Astrocyte (in vitro differentiated cells and primary cell): ENCODE measurements around the gene GSG1L. TPM values are rescaled to one million over a fixed set of nuclear protein-coding genes. Genes with fewer than 3 reads are reported as not detected.

Source experiments
- DNase-seq: peaks from one replicate; pipeline ENCODE4 v3.0.0-alpha.2; 2010; ENCODE audit warnings: low read depth
- FAIRE-seq: peaks from 2 replicates; lab custom pipeline; 2011; peaks lifted over from hg19 to GRCh38; lab: Jason Lieb, UNC
- H2AFZ ChIP-seq: 2 replicates; pipeline ENCODE4 v1.6.0; 2012; ENCODE audit warnings: low read depth, low read length, inconsistent platforms
- H3K27ac ChIP-seq: 2 replicates; pipeline ENCODE4 v1.5.1; 2011; ENCODE audit warnings: low read depth, low read length, inconsistent platforms
- H3K27me3 ChIP-seq: 2 replicates; pipeline ENCODE4 v1.6.0; 2011; ENCODE audit warnings: low read length, inconsistent platforms; ENCODE audit not compliant: insufficient read depth
- H3K36me3 ChIP-seq: 2 replicates; pipeline ENCODE4 v1.5.1; 2011; ENCODE audit warnings: low read length, inconsistent platforms; ENCODE audit not compliant: insufficient read depth
- H3K4me1 ChIP-seq: 2 replicates; pipeline ENCODE4 v1.5.1; 2011; ENCODE audit warnings: low read length, inconsistent platforms; ENCODE audit not compliant: insufficient read depth
- H3K4me2 ChIP-seq: 2 replicates; pipeline ENCODE4 v1.6.0; 2012; ENCODE audit warnings: low read length, inconsistent platforms
- H3K4me3 ChIP-seq: 2 replicates; pipeline ENCODE4 v1.5.1; 2011; ENCODE audit warnings: low read depth, mild to moderate bottlenecking, low read length, inconsistent platforms; ENCODE audit not compliant: insufficient read depth
- H3K79me2 ChIP-seq: 2 replicates; pipeline ENCODE4 v1.6.0; 2012; ENCODE audit warnings: mild to moderate bottlenecking, low read length, inconsistent platforms; ENCODE audit not compliant: insufficient read depth
- H3K9ac ChIP-seq: 2 replicates; pipeline ENCODE4 v1.6.0; 2012; ENCODE audit warnings: mild to moderate bottlenecking, low read length, inconsistent platforms
- H3K9me3 ChIP-seq: 2 replicates; pipeline ENCODE4 v1.5.1; 2012; ENCODE audit warnings: low read depth, mild to moderate bottlenecking, low read length, inconsistent platforms; ENCODE audit not compliant: insufficient read depth
- H4K20me1 ChIP-seq: 2 replicates; pipeline ENCODE4 v1.6.0; 2012; ENCODE audit warnings: low read length, inconsistent platforms; ENCODE audit not compliant: insufficient read depth
- H3K27ac Mint-ChIP-seq: one replicate; pipeline ENCODE4 v1.8.0; 2021; ENCODE audit warnings: mild to moderate bottlenecking, mixed read lengths; ENCODE audit not compliant: unreplicated experiment
- H3K27me3 Mint-ChIP-seq: one replicate; pipeline ENCODE4 v1.8.0; 2021; ENCODE audit warnings: low read depth, mixed read lengths; ENCODE audit not compliant: unreplicated experiment
- H3K36me3 Mint-ChIP-seq: one replicate; pipeline ENCODE4 v1.8.0; 2021; ENCODE audit warnings: low read depth, mixed read lengths; ENCODE audit not compliant: unreplicated experiment
- H3K4me1 Mint-ChIP-seq: one replicate; pipeline ENCODE4 v1.8.0; 2021; ENCODE audit warnings: low read depth, mixed read lengths; ENCODE audit not compliant: unreplicated experiment
- H3K4me3 Mint-ChIP-seq: one replicate; pipeline ENCODE4 v1.8.0; 2021; ENCODE audit warnings: mild to moderate bottlenecking, moderate library complexity, mixed read lengths; ENCODE audit not compliant: unreplicated experiment
- H3K9me3 Mint-ChIP-seq: one replicate; pipeline ENCODE4 v1.8.0; 2021; ENCODE audit warnings: mild to moderate bottlenecking, mixed read lengths; ENCODE audit not compliant: unreplicated experiment
- CTCF ChIP-seq: IDR thresholded peaks from 2 replicates; pipeline ENCODE4 v1.5.1; 2011; ENCODE audit warnings: low read depth, mild to moderate bottlenecking, inconsistent platforms, low read length, moderate library complexity; ENCODE audit not compliant: insufficient read depth
- EZH2 ChIP-seq: IDR thresholded peaks from 2 replicates; pipeline ENCODE4 v1.6.1; 2012; ENCODE audit warnings: mild to moderate bottlenecking, low read length, inconsistent platforms; ENCODE audit not compliant: insufficient read depth
- total RNA-seq: library from RNA; stranded (reverse); gene quantifications from 2 replicates; pipeline ENCODE4 v1.2.1, GENCODE V29; 2021

Gene GSG1L
- total RNA-seq, 1 donor from 2014 or later, result not detected

DNA sequence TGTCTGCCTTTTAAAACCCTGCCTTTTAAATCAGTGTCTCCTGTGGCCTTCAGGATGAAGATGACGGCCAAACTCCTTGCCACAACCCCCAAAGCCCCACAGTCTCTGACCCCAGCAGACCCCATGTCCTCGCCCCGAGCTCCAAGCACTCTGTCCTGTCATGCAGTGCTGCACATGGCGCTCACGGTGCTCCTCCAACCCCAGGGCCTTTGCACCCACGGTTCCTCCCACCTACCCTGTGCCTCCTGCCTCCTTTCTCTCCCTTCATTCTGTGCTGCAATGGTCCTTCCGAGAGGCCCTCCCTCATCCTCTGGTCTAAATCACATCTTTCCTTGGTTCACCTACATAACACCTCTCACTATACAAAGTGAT is 278.2 kb downstream of the GSG1L start:
- Mint-ChIP-seq H3K4me1 (no peaks in the 10 kb centered on the region), H3K4me3 (no peak overlapping the region), H3K36me3 (no peaks in the 10 kb centered on the region), H3K27me3 (peaks cover 7% of the 10 kb centered on the region), H3K27ac (no peak overlapping the region), H3K9me3 (no peaks in the 10 kb centered on the region)
- FAIRE-seq (no peak), DNase-seq (no peak)
- Histone ChIP-seq H2AFZ (no peak overlapping the region), H3K79me2 (no peaks in the 10 kb centered on the region), H3K27me3 (no peaks in the 10 kb centered on the region), H3K9ac (no peak overlapping the region), H3K27ac (no peak overlapping the region), H3K4me1 (peaks cover 10% of the 10 kb centered on the region), H3K4me2 (no peak overlapping the region), H3K9me3 (no peaks in the 10 kb centered on the region), H3K36me3 (no peaks in the 10 kb centered on the region), H4K20me1 (no peaks in the 10 kb centered on the region), H3K4me3 (no peak overlapping the region)
- no peak for TF ChIP-seq EZH2
- TF ChIP-seq CTCF, result no peak

GRCh38 chr16:27784351-27785306 is 278.9 kb downstream of the GSG1L start:
- Mint-ChIP-seq H3K27me3 (peaks cover 7% of the 10 kb centered on the region), H3K36me3 (no peaks in the 10 kb centered on the region), H3K4me3 (no peak overlapping the region), H3K4me1 (no peaks in the 10 kb centered on the region), H3K9me3 (no peaks in the 10 kb centered on the region), H3K27ac (no peak overlapping the region)
- H3K4me2 ChIP-seq, result no peak overlapping the region
- H3K36me3 ChIP-seq, result no peaks in the 10 kb centered on the region
- TF ChIP-seq EZH2, result no peak
- no peak for TF ChIP-seq CTCF
- H2AFZ ChIP-seq, result no peak overlapping the region
- FAIRE-seq (no peak), DNase-seq (no peak)
- H3K27ac ChIP-seq, result no peak overlapping the region
- no peaks in the 10 kb centered on the region for H3K9me3 ChIP-seq
- no peaks in the 10 kb centered on the region for H4K20me1 ChIP-seq
- H3K9ac ChIP-seq, result no peak overlapping the region
- H3K4me1 ChIP-seq, result peaks cover 17% of the 10 kb centered on the region
- no peaks in the 10 kb centered on the region for H3K79me2 ChIP-seq
- no peak overlapping the region for H3K4me3 ChIP-seq
- no peaks in the 10 kb centered on the region for H3K27me3 ChIP-seq
